Loucy (cell line): Measurements from ENCODE around the gene FOXJ2.
A peak's percentile ranks its signal among the peaks of the same experiment; 100 is the strongest.
"Not testable (repeated sequence)": the region's sequence is repeated elsewhere in the genome, so short reads cannot be mapped to it uniquely, and the experiment has no call there.

Experiments used
- H2AFZ ChIP-seq: fragments of 200-600 bp; sonication (generic); 2 replicates; pipeline ENCODE4 v1.6.0; 2016; ENCODE audit warnings: antibody characterized with exemption, mild to moderate bottlenecking, low read length, moderate library complexity
- H3F3A ChIP-seq: fragments of 200-600 bp; 2 replicates; pipeline ENCODE4 v1.6.0; 2016; ENCODE audit warnings: antibody characterized with exemption, low read depth, mild to moderate bottlenecking
- H3K27me3 ChIP-seq: fragments of 200-600 bp; sonication (generic); 2 replicates; pipeline ENCODE4 v1.6.1; 2014; ENCODE audit warnings: low read length, mild to moderate bottlenecking; ENCODE audit not compliant: insufficient read depth, poor library complexity, severe bottlenecking
- H3K36me3 ChIP-seq: fragments of 200-600 bp; sonication (generic); 2 replicates; pipeline ENCODE4 v1.6.1; 2016; ENCODE audit warnings: low read length; ENCODE audit not compliant: insufficient read depth
- H3K4me1 ChIP-seq: fragments of 200-600 bp; sonication (generic); 2 replicates; pipeline ENCODE4 v1.5.1; 2014; ENCODE audit warnings: low read length, mild to moderate bottlenecking; ENCODE audit not compliant: insufficient read depth, poor library complexity, severe bottlenecking
- H3K4me2 ChIP-seq: fragments of 200-600 bp; sonication (generic); 2 replicates; pipeline ENCODE4 v1.6.0; 2014; ENCODE audit warnings: antibody characterized with exemption, low read length, low read depth, mild to moderate bottlenecking; ENCODE audit not compliant: poor library complexity, severe bottlenecking
- H3K4me3 ChIP-seq: fragments of 200-600 bp; sonication (generic); 2 replicates; pipeline ENCODE4 v1.5.1; 2014; ENCODE audit warnings: low read length, mild to moderate bottlenecking, mixed read lengths; ENCODE audit not compliant: poor library complexity, severe bottlenecking
- H3K79me2 ChIP-seq: fragments of 200-600 bp; sonication (generic); 2 replicates; pipeline ENCODE4 v1.6.1; 2014; ENCODE audit warnings: low read length; ENCODE audit not compliant: insufficient read depth
- H3K9ac ChIP-seq: fragments of 200-600 bp; sonication (generic); 2 replicates; pipeline ENCODE4 v1.6.0; 2014; ENCODE audit warnings: mild to moderate bottlenecking, low read depth, low read length, moderate library complexity; ENCODE audit not compliant: poor library complexity, severe bottlenecking
- H3K9me2 ChIP-seq: fragments of 200-600 bp; sonication (generic); replicated peaks from 2 replicates; pipeline ENCODE4 v1.6.1; 2016; ENCODE audit warnings: low read depth, low read length, mixed read lengths
- H3K9me3 ChIP-seq: fragments of 200-600 bp; sonication (generic); 2 replicates; pipeline ENCODE4 v1.6.1; 2014; ENCODE audit warnings: mild to moderate bottlenecking, antibody characterized with exemption, low read length, low read depth; ENCODE audit not compliant: insufficient read depth
- H4K20me1 ChIP-seq: fragments of 200-600 bp; sonication (generic); 2 replicates; pipeline ENCODE4 v1.6.0; 2014; ENCODE audit warnings: antibody characterized with exemption, low read length, mild to moderate bottlenecking; ENCODE audit not compliant: insufficient read depth, poor library complexity, severe bottlenecking
- EZH2phosphoT487 ChIP-seq: fragments of 200-600 bp; IDR thresholded peaks from 2 replicates; pipeline ENCODE4 v1.6.1; 2018; ENCODE audit warnings: antibody characterized with exemption, mild to moderate bottlenecking, moderate library complexity, borderline replicate concordance
- TF ChIP-seq, protein P1 (sequence below): fragments of 200-600 bp; sonication (generic); conservative IDR thresholded peaks from 2 replicates; pipeline ENCODE4 v1.5.1; 2014; ENCODE audit warnings: mild to moderate bottlenecking, antibody characterized with exemption, low read length

The FOXJ2 gene

DNA sequence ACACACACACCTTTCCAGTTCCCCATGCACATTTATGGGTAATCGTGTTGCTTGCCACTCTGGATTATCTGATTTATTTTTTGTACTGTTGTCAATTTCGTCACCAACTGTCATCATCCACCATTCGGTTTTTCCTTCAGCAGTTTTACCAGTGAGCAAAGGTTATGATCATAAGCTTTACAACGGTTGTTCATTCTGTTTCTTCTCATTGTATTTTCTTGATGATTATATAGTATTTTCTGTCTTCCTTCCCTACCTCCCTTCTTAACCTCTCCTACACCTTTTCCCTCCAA is 50.2 kb downstream of the FOXJ2 start:
- no peaks in the 10 kb centered on the region for H3K36me3 ChIP-seq
- no peaks in the 10 kb centered on the region for H3K9me3 ChIP-seq
- H3K4me3 ChIP-seq: peak overlapping the region; percentile 94
- TF ChIP-seq, protein P1, sequence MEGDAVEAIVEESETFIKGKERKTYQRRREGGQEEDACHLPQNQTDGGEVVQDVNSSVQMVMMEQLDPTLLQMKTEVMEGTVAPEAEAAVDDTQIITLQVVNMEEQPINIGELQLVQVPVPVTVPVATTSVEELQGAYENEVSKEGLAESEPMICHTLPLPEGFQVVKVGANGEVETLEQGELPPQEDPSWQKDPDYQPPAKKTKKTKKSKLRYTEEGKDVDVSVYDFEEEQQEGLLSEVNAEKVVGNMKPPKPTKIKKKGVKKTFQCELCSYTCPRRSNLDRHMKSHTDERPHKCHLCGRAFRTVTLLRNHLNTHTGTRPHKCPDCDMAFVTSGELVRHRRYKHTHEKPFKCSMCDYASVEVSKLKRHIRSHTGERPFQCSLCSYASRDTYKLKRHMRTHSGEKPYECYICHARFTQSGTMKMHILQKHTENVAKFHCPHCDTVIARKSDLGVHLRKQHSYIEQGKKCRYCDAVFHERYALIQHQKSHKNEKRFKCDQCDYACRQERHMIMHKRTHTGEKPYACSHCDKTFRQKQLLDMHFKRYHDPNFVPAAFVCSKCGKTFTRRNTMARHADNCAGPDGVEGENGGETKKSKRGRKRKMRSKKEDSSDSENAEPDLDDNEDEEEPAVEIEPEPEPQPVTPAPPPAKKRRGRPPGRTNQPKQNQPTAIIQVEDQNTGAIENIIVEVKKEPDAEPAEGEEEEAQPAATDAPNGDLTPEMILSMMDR: no peak
- TF ChIP-seq EZH2phosphoT487: no peak
- peak overlapping the region; percentile 92 for H3K4me2 ChIP-seq
- peaks cover 3% of the 10 kb centered on the region; the same call in 1 of the 2 replicates for H3F3A ChIP-seq
- H3K9me2 ChIP-seq: no peaks in the 10 kb centered on the region
- peak overlapping the region; percentile 95 for H3K9ac ChIP-seq
- H2AFZ ChIP-seq: peak overlapping the region; percentile 82; the same call in 1 of the 2 replicates
- H3K4me1 ChIP-seq: peaks cover 50% of the 10 kb centered on the region
- no peaks in the 10 kb centered on the region for H3K27me3 ChIP-seq
- H3K79me2 ChIP-seq: peaks cover 72% of the 10 kb centered on the region
- peaks cover 3% of the 10 kb centered on the region for H4K20me1 ChIP-seq

DNA sequence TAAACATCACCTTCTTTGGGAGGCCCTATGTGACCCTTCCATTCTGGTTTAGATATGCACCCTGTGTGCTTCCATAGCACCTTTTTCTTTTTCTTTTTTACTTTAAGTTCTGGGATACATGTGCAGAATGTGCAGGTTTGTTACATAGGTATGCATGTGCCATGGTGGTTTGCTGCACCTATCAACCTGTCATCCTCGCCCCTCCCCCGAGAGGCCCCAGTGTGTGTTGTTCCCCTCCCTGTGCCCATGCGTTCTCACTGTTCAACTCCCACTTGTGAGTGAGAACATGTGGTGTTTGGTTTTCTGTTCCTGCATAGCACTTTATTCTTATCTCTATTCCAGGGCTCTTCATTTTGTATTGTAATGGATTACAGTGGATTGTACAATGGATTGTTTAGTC is 51.8 kb downstream of the FOXJ2 start:
- peak overlapping the region; percentile 94 for H3K4me3 ChIP-seq
- not testable (repeated sequence) for H3F3A ChIP-seq, H3K27me3 ChIP-seq, H2AFZ ChIP-seq, H3K9ac ChIP-seq, H3K9me3 ChIP-seq, H4K20me1 ChIP-seq, H3K36me3 ChIP-seq, H3K9me2 ChIP-seq
- peaks cover 88% of the 10 kb centered on the region for H3K79me2 ChIP-seq
- peaks cover 66% of the 10 kb centered on the region for H3K4me1 ChIP-seq
- H3K4me2 ChIP-seq: peak overlapping the region; percentile 92

DNA sequence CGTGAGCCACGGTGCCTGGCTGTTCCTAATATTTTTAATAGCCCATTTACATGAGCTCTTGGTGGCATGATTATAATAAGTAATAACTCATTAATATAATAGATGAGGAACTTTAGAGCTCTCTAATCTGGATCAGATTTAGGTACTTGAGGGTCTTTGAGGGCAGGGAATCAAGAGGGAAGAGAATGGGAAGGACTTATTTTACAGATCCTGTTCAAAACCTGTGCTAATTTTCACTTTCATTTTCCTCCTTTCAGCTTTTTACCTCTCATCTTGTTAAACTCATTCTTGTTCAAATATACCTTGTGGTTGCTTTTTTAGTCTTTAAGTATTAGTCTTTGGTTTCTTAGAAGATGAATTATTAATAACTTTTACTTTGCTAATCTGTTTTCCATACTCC is 55.1 kb downstream of the FOXJ2 start:
- H3K4me1 ChIP-seq: peaks cover 55% of the 10 kb centered on the region
- peak overlapping the region; percentile 80 for H3K4me2 ChIP-seq
- no peak for TF ChIP-seq EZH2phosphoT487
- TF ChIP-seq, protein P1: no peak
- peaks cover 7% of the 10 kb centered on the region for H4K20me1 ChIP-seq
- peaks cover 34% of the 10 kb centered on the region; the same call in 1 of the 2 replicates for H3K36me3 ChIP-seq
- H3K4me3 ChIP-seq: peak overlapping the region; percentile 60
- no peak overlapping the region for H2AFZ ChIP-seq
- H3K79me2 ChIP-seq: peaks cover 73% of the 10 kb centered on the region
- peak overlapping the region; percentile 61 for H3K9ac ChIP-seq
- no peaks in the 10 kb centered on the region for H3K27me3 ChIP-seq
- no peaks in the 10 kb centered on the region for H3K9me2 ChIP-seq
- H3K9me3 ChIP-seq: no peaks in the 10 kb centered on the region
- no peaks in the 10 kb centered on the region; the same call in 1 of the 2 replicates for H3F3A ChIP-seq

DNA sequence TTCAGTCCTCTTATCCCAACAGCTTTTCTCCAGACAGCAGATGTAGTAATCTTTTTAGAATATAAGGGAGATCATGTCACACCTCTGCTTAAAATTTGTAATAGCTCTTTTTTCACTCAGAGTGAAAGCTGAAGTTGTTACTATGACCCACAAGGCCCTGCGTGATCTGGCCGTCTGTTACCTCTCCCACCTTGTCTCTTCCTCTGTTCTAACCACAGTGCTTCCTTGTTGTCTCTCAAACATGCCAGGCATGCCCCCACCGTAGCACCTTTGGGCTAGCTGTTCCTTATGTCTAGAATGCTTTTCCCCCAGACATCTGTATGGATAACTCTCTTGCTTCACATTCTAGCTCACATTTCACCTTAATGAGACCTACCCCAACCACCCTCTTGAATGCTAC is 56.1 kb downstream of the FOXJ2 start:
- Histone ChIP-seq H4K20me1 (peaks cover 7% of the 10 kb centered on the region), H3K9me2 (no peaks in the 10 kb centered on the region), H3K79me2 (peaks cover 64% of the 10 kb centered on the region), H3K9ac (peak overlapping the region; percentile 61), H3K4me2 (peak overlapping the region; percentile 80), H3K36me3 (peaks cover 43% of the 10 kb centered on the region; the same call in 1 of the 2 replicates), H3K9me3 (no peaks in the 10 kb centered on the region), H3K27me3 (no peaks in the 10 kb centered on the region), H3F3A (no peaks in the 10 kb centered on the region), H3K4me1 (peaks cover 51% of the 10 kb centered on the region), H2AFZ (no peak overlapping the region), H3K4me3 (peak overlapping the region; percentile 60)
- TF ChIP-seq, protein P1: no peak
- no peak for TF ChIP-seq EZH2phosphoT487

DNA sequence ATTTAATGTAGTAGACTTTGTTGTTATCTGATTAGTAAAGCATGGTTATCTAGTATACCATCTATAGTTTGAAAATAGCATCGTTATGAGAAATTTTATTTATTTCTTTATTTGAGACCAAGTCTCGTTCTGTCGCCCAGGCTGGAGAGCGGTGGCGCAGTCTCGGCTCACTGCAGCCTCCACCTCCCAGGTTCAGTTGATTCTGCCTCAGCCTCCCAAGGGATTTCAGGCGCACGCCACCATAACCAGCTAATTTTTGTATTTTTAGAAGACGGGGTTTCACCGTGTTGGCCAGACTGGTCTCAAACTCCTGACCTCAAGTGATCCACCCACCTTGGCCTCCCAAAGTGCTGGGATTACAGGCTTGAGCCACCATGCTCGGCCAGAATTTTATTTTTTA is 56.8 kb downstream of the FOXJ2 start:
- H3K36me3 ChIP-seq: peaks cover 50% of the 10 kb centered on the region; the same call in 1 of the 2 replicates

More for the DNA sequence above, 56.8 kb downstream of the FOXJ2 start:
- H3K9me3 ChIP-seq, H3F3A ChIP-seq, H3K27me3 ChIP-seq, H4K20me1 ChIP-seq, H3K9me2 ChIP-seq, H2AFZ ChIP-seq: not testable (repeated sequence)
- H3K79me2 ChIP-seq: peaks cover 57% of the 10 kb centered on the region
- peak overlapping the region; percentile 60 for H3K4me3 ChIP-seq
- H3K4me1 ChIP-seq: peaks cover 45% of the 10 kb centered on the region
- H3K9ac ChIP-seq: peak overlapping the region; percentile 61
- peak overlapping the region; percentile 80 for H3K4me2 ChIP-seq
